ENCODE results near the gene PAFAH1B1. TPM values are rescaled to one million over a fixed set of nuclear protein-coding genes. Genes with fewer than 3 reads are reported as not detected.
"Not testable (repeated sequence)": the region's sequence is repeated elsewhere in the genome, so short reads cannot be mapped to it uniquely, and the experiment has no call there.

PAFAH1B1 gene
- total RNA-seq, 1 donor = 44.7 TPM

GRCh38 chr17:2631211-2631610, 37.8 kb downstream of the PAFAH1B1 start:
- DNase-seq (ENCODE audit: low read depth in 2 of 3, low spot score in 2 of 3) = no peak

- no peak for DNase-seq (ENCODE audit: low read depth in 2 of 3, low spot score in 2 of 3)
These were observed 41.0 kb downstream of the PAFAH1B1 start for GRCh38 chr17:2634361-2634960.

GRCh38 chr17:2635241-2635640, 41.8 kb downstream of the PAFAH1B1 start:
- DNase-seq (ENCODE audit: low read depth in 2 of 3, low spot score in 2 of 3) = no peak

GRCh38 chr17:2635675-2636074, 42.2 kb downstream of the PAFAH1B1 start:
- DNase-seq (ENCODE audit: low read depth in 2 of 3, low spot score in 2 of 3) = no peak

GRCh38 chr17:2636169-2636930, 42.9 kb downstream of the PAFAH1B1 start:
- no peak for DNase-seq (ENCODE audit: low read depth in 2 of 3, low spot score in 2 of 3)

GRCh38 chr17:2637422-2637821, 44.0 kb downstream of the PAFAH1B1 start:
- DNase-seq (ENCODE audit: low read depth in 2 of 3, low spot score in 2 of 3) = no peak

- no peak for DNase-seq (ENCODE audit: low read depth in 2 of 3, low spot score in 2 of 3)
These were observed 51.5 kb downstream of the PAFAH1B1 start for GRCh38 chr17:2644971-2645370.

GRCh38 chr17:2647957-2648356, 54.5 kb downstream of the PAFAH1B1 start:
- DNase-seq (ENCODE audit: low read depth in 2 of 3, low spot score in 2 of 3) = peak in 1 of 3 donors; percentile 28

GRCh38 chr17:2649191-2649590, 55.7 kb downstream of the PAFAH1B1 start:
- DNase-seq (ENCODE audit: low read depth in 2 of 3, low spot score in 2 of 3) = no peak

- not testable (repeated sequence) for DNase-seq (ENCODE audit: low read depth in 2 of 3, low spot score in 2 of 3)
These were observed 59.5 kb downstream of the PAFAH1B1 start for GRCh38 chr17:2652911-2653310.

GRCh38 chr17:2655546-2655945, 62.1 kb downstream of the PAFAH1B1 start:
- DNase-seq (ENCODE audit: low read depth in 2 of 3, low spot score in 2 of 3) = peak in 1 of 3 donors; percentile 1

GRCh38 chr17:2656283-2656682, 62.8 kb downstream of the PAFAH1B1 start:
- DNase-seq (ENCODE audit: low read depth in 2 of 3, low spot score in 2 of 3) = no peak

GRCh38 chr17:2659337-2659736, 65.9 kb downstream of the PAFAH1B1 start:
- DNase-seq (ENCODE audit: low read depth in 2 of 3, low spot score in 2 of 3) = not testable (repeated sequence)

- not testable (repeated sequence) for DNase-seq (ENCODE audit: low read depth in 2 of 3, low spot score in 2 of 3)
These were observed 67.0 kb downstream of the PAFAH1B1 start for GRCh38 chr17:2660410-2660809.

- DNase-seq (ENCODE audit: low read depth in 2 of 3, low spot score in 2 of 3) = no peak
These were observed 78.6 kb downstream of the PAFAH1B1 start for GRCh38 chr17:2672026-2672425.

- not testable (repeated sequence) for DNase-seq (ENCODE audit: low read depth in 2 of 3, low spot score in 2 of 3)
These were observed 85.8 kb downstream of the PAFAH1B1 start for GRCh38 chr17:2679247-2679646.

- no peak for DNase-seq (ENCODE audit: low read depth in 2 of 3, low spot score in 2 of 3)
These were observed 87.5 kb downstream of the PAFAH1B1 start for GRCh38 chr17:2680961-2681360.

- DNase-seq (ENCODE audit: low read depth in 2 of 3, low spot score in 2 of 3) = no peak
These were observed 88.2 kb downstream of the PAFAH1B1 start for GRCh38 chr17:2681650-2682049.

- no peak for DNase-seq (ENCODE audit: low read depth in 2 of 3, low spot score in 2 of 3)
These were observed 88.9 kb downstream of the PAFAH1B1 start for GRCh38 chr17:2682176-2682938.

GRCh38 chr17:2683912-2684311, 90.5 kb downstream of the PAFAH1B1 start:
- DNase-seq (ENCODE audit: low read depth in 2 of 3, low spot score in 2 of 3) = no peak

GRCh38 chr17:2684549-2684948, 91.1 kb downstream of the PAFAH1B1 start:
- no peak for DNase-seq (ENCODE audit: low read depth in 2 of 3, low spot score in 2 of 3)

GRCh38 chr17:2685696-2686095, 92.2 kb downstream of the PAFAH1B1 start:
- DNase-seq (ENCODE audit: low read depth in 2 of 3, low spot score in 2 of 3) = no peak
